Cardiac muscle cell (in vitro differentiated cells and primary cell): ENCODE results near the gene BICD2. TPM values are rescaled to one million over a fixed set of nuclear protein-coding genes. Genes with fewer than 3 reads are reported as not detected.
"Not testable (repeated sequence)": the region's sequence is repeated elsewhere in the genome, so short reads cannot be mapped to it uniquely, and the experiment has no call there.

Experiments used
- DNase-seq, 2 donors: peaks; one replicate each; pipeline versions ENCODE4 v3.0.0 to v3.0.0-alpha.2; 2010 to 2017; ENCODE audit warnings: low read depth in 1 of 2, low spot score in 1 of 2
- H3K27ac ChIP-seq: fragments of 200-600 bp; sonication (generic); 2 replicates; pipeline ENCODE4 v1.5.1; 2016
- H3K27me3 ChIP-seq: fragments of 200-600 bp; sonication (generic); 2 replicates; pipeline ENCODE4 v1.6.0; 2016; ENCODE audit warnings: control low read depth
- H3K36me3 ChIP-seq: fragments of 200-600 bp; sonication (generic); 2 replicates; pipeline ENCODE4 v1.5.1; 2016; ENCODE audit warnings: control low read depth
- H3K4me1 ChIP-seq: fragments of 200-600 bp; sonication (generic); 2 replicates; pipeline ENCODE4 v1.8.1; 2017; ENCODE audit warnings: low read depth, mild to moderate bottlenecking, mixed run types
- H3K4me3 ChIP-seq: fragments of 200-600 bp; sonication (generic); 2 replicates; pipeline ENCODE4 v1.5.1; 2016; ENCODE audit warnings: mild to moderate bottlenecking
- H3K9me3 ChIP-seq: fragments of 200-600 bp; sonication (generic); 2 replicates; pipeline ENCODE4 v1.5.1; 2017; ENCODE audit warnings: low read depth, mild to moderate bottlenecking, control low read depth
- polyA plus RNA-seq: library from polyadenylated mRNA; unstranded; fragments of >200 nt; fragmentation: Nextera tagmentation; extraction: Ambion mirVana; gene quantifications from 2 replicates; pipeline ENCODE4 v1.2.1, GENCODE V29; 2016
- total RNA-seq: library from RNA; depleted of rRNA; stranded (reverse); fragments of >200 nt; gene quantifications from 2 replicates; pipeline ENCODE4 v1.2.3, GENCODE V29; 2016
- TF ChIP-seq, protein P1 (sequence below): IDR thresholded peaks from 2 replicates; pipeline ENCODE4 v1.5.1; 2012; ENCODE audit warnings: low read depth, mild to moderate bottlenecking, low read length

Gene BICD2
- 34.9 and 36.5 TPM in 2 replicates for total RNA-seq
- 19.0 and 23.8 TPM in 2 replicates for polyA plus RNA-seq

DNA sequence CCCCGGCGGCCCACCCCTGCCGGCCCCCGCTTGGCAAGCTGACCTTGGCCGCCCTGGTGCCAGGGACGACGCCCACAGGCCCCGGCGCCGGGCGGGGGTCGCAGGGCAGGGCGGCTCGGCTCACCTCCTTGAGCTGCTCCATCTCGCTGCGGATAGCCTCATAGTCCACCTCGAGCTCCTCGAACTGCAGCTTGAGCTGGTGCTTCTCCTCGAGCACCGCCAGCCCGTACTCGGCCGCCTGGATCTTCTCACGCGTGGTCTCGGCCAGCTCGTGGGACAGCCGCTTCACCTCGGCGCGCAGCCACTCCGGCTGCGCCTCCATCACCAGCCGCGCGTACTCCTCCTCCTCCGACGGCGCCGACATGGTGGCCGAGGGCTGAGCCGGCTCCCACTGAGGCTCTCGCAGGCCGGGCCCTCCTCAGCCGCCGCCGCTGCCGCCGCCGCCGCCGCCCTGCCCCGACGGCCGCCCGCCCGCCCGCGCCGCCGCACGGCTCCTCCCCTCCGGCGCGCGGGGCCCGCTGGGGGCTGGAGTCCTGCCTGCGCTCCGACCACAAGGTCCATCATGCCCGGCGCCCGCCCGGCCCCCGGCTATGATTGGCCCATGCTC is at the start of gene BICD2:
Gene BICD2 (minus strand): TSS at position 453 of the 607 bp plus-strand sequence. CDS start 89 bp downstream, at position 364.
- DNase-seq = peak in 1 of 2 donors; percentile 98
- no peaks in the 10 kb centered on the region for H3K9me3 ChIP-seq
- H3K27me3 ChIP-seq = no peaks in the 10 kb centered on the region
- TF ChIP-seq, protein P1, sequence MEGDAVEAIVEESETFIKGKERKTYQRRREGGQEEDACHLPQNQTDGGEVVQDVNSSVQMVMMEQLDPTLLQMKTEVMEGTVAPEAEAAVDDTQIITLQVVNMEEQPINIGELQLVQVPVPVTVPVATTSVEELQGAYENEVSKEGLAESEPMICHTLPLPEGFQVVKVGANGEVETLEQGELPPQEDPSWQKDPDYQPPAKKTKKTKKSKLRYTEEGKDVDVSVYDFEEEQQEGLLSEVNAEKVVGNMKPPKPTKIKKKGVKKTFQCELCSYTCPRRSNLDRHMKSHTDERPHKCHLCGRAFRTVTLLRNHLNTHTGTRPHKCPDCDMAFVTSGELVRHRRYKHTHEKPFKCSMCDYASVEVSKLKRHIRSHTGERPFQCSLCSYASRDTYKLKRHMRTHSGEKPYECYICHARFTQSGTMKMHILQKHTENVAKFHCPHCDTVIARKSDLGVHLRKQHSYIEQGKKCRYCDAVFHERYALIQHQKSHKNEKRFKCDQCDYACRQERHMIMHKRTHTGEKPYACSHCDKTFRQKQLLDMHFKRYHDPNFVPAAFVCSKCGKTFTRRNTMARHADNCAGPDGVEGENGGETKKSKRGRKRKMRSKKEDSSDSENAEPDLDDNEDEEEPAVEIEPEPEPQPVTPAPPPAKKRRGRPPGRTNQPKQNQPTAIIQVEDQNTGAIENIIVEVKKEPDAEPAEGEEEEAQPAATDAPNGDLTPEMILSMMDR = no peak
- peaks cover 13% of the 10 kb centered on the region for H3K4me1 ChIP-seq
- H3K4me3 ChIP-seq = peak within 1 kb of the TSS; percentile 97
- H3K27ac ChIP-seq = peak within 1 kb of the TSS; percentile 98
- no peaks in the 10 kb centered on the region for H3K36me3 ChIP-seq

DNA sequence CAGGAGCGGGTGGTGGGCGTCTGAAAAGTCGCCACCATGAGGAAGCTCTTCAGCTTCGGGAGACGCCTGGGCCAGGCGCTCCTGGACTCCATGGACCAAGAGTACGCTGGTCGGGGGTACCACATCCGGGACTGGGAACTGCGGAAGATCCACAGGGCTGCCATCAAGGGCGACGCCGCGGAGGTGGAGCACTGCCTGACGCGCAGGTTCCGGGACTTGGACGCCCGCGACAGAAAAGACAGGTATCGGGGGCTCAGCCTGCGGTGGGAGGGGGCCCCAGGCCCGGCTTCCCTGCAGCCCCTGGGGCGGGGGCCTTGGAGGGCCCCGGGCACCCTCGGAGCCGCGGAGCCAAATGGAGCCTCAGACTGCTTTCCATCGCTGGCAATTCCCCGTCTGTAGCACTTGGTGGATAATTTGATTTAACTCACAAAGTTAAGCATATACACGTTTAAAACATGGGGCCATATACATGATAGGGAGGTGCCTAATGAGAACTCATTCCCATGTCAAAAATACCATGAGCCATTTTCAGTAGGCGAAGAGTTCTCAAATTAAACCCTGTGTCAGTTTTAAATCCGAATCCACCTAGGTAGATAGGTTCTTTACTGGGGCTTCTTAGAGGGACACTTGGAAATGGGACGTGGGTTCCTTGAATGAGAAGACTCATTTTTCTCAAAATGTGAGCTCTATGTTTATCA is 45.1 kb upstream of the BICD2 start:
- H3K4me1 ChIP-seq, H3K27ac ChIP-seq, H3K9me3 ChIP-seq, DNase-seq, H3K36me3 ChIP-seq: not testable (repeated sequence)
- Histone ChIP-seq H3K4me3 (peak overlapping the region; percentile 6), H3K27me3 (peaks cover 100% of the 10 kb centered on the region)

DNA sequence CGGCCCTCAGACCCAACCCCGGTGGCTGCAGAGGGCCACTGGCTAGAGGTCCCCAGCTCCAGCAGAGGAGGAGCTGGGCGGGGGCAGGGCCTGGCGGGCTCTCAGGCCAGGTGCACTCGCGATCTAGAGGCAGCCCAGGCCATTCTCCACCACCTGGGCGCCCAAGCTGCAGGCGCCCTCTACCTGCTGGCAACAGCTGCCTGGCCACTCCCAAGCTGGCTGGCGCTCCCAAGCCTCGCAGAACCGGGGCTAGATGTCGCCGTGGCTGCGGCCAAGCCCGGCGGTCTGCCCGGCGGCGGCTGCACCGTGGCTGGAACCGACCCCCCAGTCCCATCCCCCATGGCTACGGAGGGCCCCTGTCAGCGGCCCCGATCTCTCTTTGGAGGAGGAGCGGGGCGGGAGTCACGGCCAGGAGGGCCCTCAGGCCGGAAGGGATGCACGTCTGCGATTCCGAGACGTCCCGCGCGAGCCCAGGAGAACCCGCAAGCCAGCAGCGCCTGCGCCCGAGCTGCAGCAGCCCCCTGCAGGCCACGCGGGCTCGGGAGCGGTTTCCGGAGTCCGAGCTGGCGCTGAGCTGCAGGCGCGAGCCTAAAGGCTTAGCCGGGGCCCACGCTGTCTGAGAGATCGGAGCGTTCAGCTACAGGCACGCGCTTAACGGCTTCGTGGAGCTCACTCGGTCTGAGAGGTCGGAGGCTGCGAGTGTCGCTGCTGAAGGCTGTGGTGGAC is 44.3 kb upstream of the BICD2 start:
- H3K4me3 ChIP-seq = peak overlapping the region; percentile 6
- H3K36me3 ChIP-seq = no peaks in the 10 kb centered on the region
- TF ChIP-seq, protein P1 = peak; percentile 38
- no peaks in the 10 kb centered on the region for H3K4me1 ChIP-seq
- H3K9me3 ChIP-seq = no peaks in the 10 kb centered on the region
- peak; percentile 83 to 86 for DNase-seq
- no peak overlapping the region for H3K27ac ChIP-seq
- peaks cover 100% of the 10 kb centered on the region for H3K27me3 ChIP-seq

DNA sequence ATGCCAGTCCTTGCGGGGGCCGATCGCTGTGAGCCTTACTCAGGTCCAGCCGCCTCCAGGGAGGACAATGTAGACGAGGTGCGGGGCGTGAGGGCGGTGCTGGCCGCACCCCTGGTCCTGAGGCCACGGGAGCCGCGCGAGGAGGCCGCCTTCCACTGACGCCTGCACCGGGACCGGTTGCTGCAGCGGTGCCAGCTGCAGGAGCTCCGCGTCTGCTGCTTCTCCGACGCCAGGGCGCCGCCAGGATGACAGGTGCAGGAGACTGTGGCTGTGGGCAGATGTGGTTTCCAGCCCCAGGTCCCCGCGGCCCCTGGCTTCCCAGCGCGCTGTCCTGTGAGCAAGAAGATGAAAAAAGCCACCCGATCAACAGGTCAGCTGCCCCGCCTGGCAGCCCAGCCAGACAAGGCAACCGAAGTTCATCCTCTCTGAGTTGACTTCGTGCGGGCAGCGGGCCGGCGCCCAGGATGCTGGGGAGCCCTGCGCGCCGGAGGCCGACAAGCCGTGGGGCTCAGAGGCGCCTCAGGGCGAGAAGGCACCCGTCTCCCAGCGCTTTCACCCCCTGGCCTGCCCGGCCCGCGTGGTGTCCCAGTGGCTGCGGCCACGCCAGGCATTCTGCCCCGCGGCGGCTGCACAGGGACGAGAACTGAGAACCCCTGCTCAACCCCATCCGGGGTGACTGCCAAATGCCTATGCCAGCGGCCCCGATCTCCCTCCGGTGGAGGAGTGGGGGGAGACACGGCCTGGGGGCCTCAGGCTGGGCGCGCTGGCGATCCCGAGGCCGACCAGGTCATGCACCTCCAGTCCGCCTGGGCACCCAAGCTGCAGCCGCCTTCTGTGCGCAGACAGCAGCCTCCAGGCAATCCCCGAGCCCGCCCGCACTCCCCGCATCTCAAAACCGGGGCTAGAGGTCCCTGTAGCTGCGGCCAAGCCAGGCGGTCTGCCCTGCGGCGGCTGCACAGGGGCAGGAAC is 43.4 kb upstream of the BICD2 start:
- TF ChIP-seq, protein P1 = no peak
- Histone ChIP-seq H3K36me3 (no peaks in the 10 kb centered on the region), H3K27ac (no peak overlapping the region), H3K9me3 (no peaks in the 10 kb centered on the region), H3K4me1 (no peaks in the 10 kb centered on the region), H3K4me3 (no peak overlapping the region), H3K27me3 (peaks cover 97% of the 10 kb centered on the region)
- DNase-seq = peak in 1 of 2 donors; percentile 1

DNA sequence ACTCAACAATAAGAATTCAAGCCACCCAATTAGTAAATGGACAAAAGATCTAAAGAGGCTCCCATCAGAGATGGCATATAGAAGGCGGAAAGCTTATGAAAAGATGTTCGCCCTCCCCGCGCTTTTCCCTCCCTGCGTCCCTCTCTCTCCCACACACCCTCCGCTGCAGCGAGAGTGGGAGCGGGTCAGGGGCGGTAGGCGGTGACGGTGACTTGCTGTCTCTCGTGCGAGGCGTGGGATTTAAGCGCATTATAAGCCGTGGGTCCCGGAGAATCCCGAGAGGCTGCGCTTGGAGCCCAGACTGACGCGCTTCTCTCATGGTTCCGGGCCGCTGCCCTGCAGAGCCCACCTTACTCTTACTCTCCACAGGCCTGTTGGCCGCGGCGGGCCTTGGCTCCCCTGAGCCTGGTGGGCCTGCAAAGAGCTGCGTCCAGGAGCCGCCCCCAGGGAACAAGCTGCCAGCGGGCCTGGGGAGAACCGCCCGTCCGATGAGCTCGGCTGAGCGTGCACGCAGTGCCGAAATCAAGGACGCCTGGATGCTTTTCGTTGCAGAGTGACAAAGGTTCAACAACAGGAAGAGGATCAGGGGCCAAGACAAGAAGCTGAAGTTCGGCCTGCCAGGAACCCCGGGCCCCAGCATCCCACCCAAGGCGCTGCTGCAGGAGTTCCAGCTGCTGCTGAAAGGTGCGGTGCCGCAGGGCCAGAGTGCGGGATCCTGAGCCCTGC is 42.6 kb upstream of the BICD2 start:
- Histone ChIP-seq H3K36me3 (no peaks in the 10 kb centered on the region), H3K9me3 (no peaks in the 10 kb centered on the region), H3K27me3 (peaks cover 89% of the 10 kb centered on the region), H3K4me3 (no peak overlapping the region), H3K27ac (no peak overlapping the region), H3K4me1 (no peaks in the 10 kb centered on the region)
- TF ChIP-seq, protein P1 = no peak
- DNase-seq = no peak
